Muscle layer of duodenum (tissue), 2 donors: ENCODE data around the gene MYO3B.

Source experiments
- H3K27ac ChIP-seq: one replicate; pipeline ENCODE4 v1.7.0; 2013; ENCODE audit warnings: mild to moderate bottlenecking, low read length
- H3K27me3 ChIP-seq: one replicate; pipeline ENCODE4 v1.7.0; 2013; ENCODE audit warnings: low read depth, mild to moderate bottlenecking, control low read depth, low read length
- H3K36me3 ChIP-seq, 2 donors: one replicate each; pipeline ENCODE4 v1.7.0; 2013; ENCODE audit warnings: low read length in 2 of 2, control low read depth in 1 of 2, mild to moderate bottlenecking in 1 of 2; ENCODE audit not compliant: insufficient read depth in 2 of 2, control insufficient read depth in 1 of 2
- H3K4me1 ChIP-seq, 2 donors: one replicate each; pipeline ENCODE4 v1.7.0; 2013; ENCODE audit warnings: low read length in 2 of 2, mild to moderate bottlenecking in 2 of 2, control low read depth in 1 of 2, moderate library complexity in 1 of 2; ENCODE audit not compliant: insufficient read depth in 2 of 2, control insufficient read depth in 1 of 2
- H3K4me3 ChIP-seq, 2 donors: one replicate each; pipeline ENCODE4 v1.7.0; 2013; ENCODE audit warnings: low read length in 2 of 2, low read depth in 1 of 2, mild to moderate bottlenecking in 1 of 2
- H3K9me3 ChIP-seq, 2 donors: one replicate each; pipeline ENCODE4 v1.7.0; 2013; ENCODE audit warnings: low read length in 2 of 2, control low read depth in 1 of 2, mild to moderate bottlenecking in 1 of 2; ENCODE audit not compliant: control insufficient read depth in 1 of 2
- donor health status: healthy.

Gene MYO3B

GRCh38 chr2:170353723-170354122 lies 175.8 kb downstream of the MYO3B start:
- Histone ChIP-seq H3K4me3 (no peak overlapping the region), H3K36me3 (no peaks in the 10 kb centered on the region), H3K4me1 (no peaks in the 10 kb centered on the region), H3K27me3 (no peaks in the 10 kb centered on the region), H3K9me3 (no peaks in the 10 kb centered on the region), H3K27ac (no peak overlapping the region)

GRCh38 chr2:170354388-170354787 lies 176.4 kb downstream of the MYO3B start:
- no peaks in the 10 kb centered on the region for H3K27me3 ChIP-seq
- H3K4me1 ChIP-seq, result no peaks in the 10 kb centered on the region
- H3K4me3 ChIP-seq, result no peak overlapping the region
- no peak overlapping the region for H3K27ac ChIP-seq
- H3K36me3 ChIP-seq, result no peaks in the 10 kb centered on the region
- H3K9me3 ChIP-seq, result no peaks in the 10 kb centered on the region

GRCh38 chr2:170354855-170355780 lies 177.2 kb downstream of the MYO3B start:
- Histone ChIP-seq H3K27me3 (no peaks in the 10 kb centered on the region), H3K27ac (no peak overlapping the region), H3K9me3 (no peaks in the 10 kb centered on the region), H3K36me3 (no peaks in the 10 kb centered on the region), H3K4me1 (no peaks in the 10 kb centered on the region), H3K4me3 (no peak overlapping the region)

- Histone ChIP-seq H3K27ac (no peak overlapping the region), H3K9me3 (no peaks in the 10 kb centered on the region), H3K27me3 (no peaks in the 10 kb centered on the region)
Observed at GRCh38 chr2:170359466-170359865, 181.5 kb downstream of the MYO3B start.

GRCh38 chr2:170360546-170361089 lies 182.7 kb downstream of the MYO3B start:
- Histone ChIP-seq H3K27ac (no peak overlapping the region), H3K27me3 (no peaks in the 10 kb centered on the region), H3K4me1 (peaks cover 0 to 6% of the 10 kb centered on the region in 2 donors), H3K9me3 (no peaks in the 10 kb centered on the region), H3K4me3 (no peak overlapping the region), H3K36me3 (peaks cover 0 to 3% of the 10 kb centered on the region in 2 donors)

More at GRCh38 chr2:170359466-170359865, 181.5 kb downstream of the MYO3B start:
- H3K36me3 ChIP-seq, result peaks cover 0 to 3% of the 10 kb centered on the region in 2 donors
- peaks cover 0 to 6% of the 10 kb centered on the region in 2 donors for H3K4me1 ChIP-seq
- no peak overlapping the region for H3K4me3 ChIP-seq

GRCh38 chr2:170361090-170361936 lies 183.4 kb downstream of the MYO3B start:
- H3K9me3 ChIP-seq, result no peaks in the 10 kb centered on the region
- peaks cover 0 to 6% of the 10 kb centered on the region in 2 donors for H3K4me1 ChIP-seq
- H3K4me3 ChIP-seq, result no peak overlapping the region
- H3K27me3 ChIP-seq, result no peaks in the 10 kb centered on the region
- no peak overlapping the region for H3K27ac ChIP-seq
- H3K36me3 ChIP-seq, result peaks cover 0 to 3% of the 10 kb centered on the region in 2 donors

- Histone ChIP-seq H3K36me3 (peaks cover 0 to 3% of the 10 kb centered on the region in 2 donors), H3K4me1 (peaks cover 0 to 6% of the 10 kb centered on the region in 2 donors), H3K9me3 (no peaks in the 10 kb centered on the region), H3K27me3 (no peaks in the 10 kb centered on the region), H3K4me3 (no peak overlapping the region), H3K27ac (no peak overlapping the region)
Observed at GRCh38 chr2:170362313-170362870, 184.4 kb downstream of the MYO3B start.

- Histone ChIP-seq H3K4me1 (peaks cover 0 to 6% of the 10 kb centered on the region in 2 donors), H3K9me3 (no peaks in the 10 kb centered on the region), H3K36me3 (peaks cover 0 to 3% of the 10 kb centered on the region in 2 donors), H3K27ac (no peak overlapping the region), H3K27me3 (no peaks in the 10 kb centered on the region), H3K4me3 (no peak overlapping the region)
Observed at GRCh38 chr2:170362871-170363631, 185.1 kb downstream of the MYO3B start.

- peaks cover 4% of the 10 kb centered on the region for H3K27me3 ChIP-seq
- H3K27ac ChIP-seq, result no peak overlapping the region
- peaks cover 0 to 6% of the 10 kb centered on the region in 2 donors for H3K4me1 ChIP-seq
- no peak overlapping the region for H3K4me3 ChIP-seq
- peaks cover 0 to 3% of the 10 kb centered on the region in 2 donors for H3K36me3 ChIP-seq
- no peaks in the 10 kb centered on the region for H3K9me3 ChIP-seq
Observed at GRCh38 chr2:170365003-170365402, 187.1 kb downstream of the MYO3B start.

GRCh38 chr2:170365686-170366085 lies 187.7 kb downstream of the MYO3B start:
- H3K9me3 ChIP-seq, result no peaks in the 10 kb centered on the region
- H3K27me3 ChIP-seq, result peaks cover 8% of the 10 kb centered on the region
- peaks cover 0 to 6% of the 10 kb centered on the region in 2 donors for H3K4me1 ChIP-seq
- peaks cover 0 to 3% of the 10 kb centered on the region in 2 donors for H3K36me3 ChIP-seq
- no peak overlapping the region for H3K27ac ChIP-seq
- H3K4me3 ChIP-seq, result no peak overlapping the region
